ENCODE data around the gene MPPED2.

GRCh38 chr11:30566482-30566881, 19.7 kb downstream of the MPPED2 start:
- TF ChIP-seq MAX (IDR thresholded peaks at IDR 0.05) (no peak), CEBPB (IDR thresholded peaks at IDR 0.05; ENCODE audit: low read depth) (no peak), POLR2A (IDR thresholded peaks at IDR 0.05; ENCODE audit: borderline replicate concordance, extremely low read depth, insufficient read depth, insufficient read length) (no peak)
